ENCODE data around the gene PLD4.

Gene PLD4

DNA sequence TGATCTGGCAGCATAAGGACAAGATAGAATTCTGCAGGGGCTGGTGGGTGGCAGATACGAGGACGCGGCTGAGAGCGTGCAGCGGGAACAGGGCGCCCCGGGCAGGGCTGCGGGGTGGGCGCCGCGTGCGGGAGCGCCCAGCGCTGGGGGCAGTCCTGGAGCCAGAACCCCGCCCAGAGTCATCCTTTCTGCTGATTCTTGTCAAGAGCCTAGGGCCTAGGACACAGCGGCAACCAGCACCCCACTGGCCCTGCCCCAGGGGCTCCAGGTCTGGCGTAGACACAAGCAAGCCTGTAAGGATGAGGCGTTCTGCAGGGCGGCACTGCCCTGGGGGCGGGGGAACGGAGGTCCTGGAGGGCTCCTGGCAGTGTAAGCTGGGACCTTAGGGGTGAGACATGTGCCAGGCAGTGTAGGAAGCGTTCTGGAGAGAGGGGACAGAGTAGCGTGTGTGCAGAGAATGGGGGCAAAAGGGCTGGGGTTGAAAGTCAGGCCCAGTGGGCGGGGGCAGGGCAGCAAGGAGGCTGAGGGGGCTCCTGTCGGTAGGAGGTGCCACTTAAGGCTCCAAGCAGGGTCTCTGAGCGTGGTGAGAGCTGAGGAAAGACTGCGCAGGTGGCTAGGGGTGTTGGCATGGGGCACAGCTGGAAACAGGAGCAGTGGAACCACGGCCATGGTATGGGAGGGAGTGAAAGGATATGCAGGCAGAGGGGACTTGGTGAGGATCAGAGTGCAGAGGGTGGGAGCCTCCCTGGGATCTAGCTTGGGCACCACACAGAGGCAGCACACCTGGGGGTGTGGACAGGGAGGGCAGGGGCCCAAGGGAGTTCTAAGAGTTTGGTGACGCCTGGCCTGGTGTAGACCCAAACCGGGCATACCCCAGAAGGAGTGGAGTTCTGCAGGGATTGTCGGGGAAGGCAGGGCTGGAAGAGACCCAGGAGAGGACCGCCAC is 54.3 kb downstream of the PLD4 start:
- FAIRE-seq, result no peak
- no peak for TF ChIP-seq POLR2A (IDR thresholded peaks at IDR 0.05; ENCODE audit: low read depth, low read length)
- no peak for DNase-seq (ENCODE audit: insufficient read length, low spot score)

DNA sequence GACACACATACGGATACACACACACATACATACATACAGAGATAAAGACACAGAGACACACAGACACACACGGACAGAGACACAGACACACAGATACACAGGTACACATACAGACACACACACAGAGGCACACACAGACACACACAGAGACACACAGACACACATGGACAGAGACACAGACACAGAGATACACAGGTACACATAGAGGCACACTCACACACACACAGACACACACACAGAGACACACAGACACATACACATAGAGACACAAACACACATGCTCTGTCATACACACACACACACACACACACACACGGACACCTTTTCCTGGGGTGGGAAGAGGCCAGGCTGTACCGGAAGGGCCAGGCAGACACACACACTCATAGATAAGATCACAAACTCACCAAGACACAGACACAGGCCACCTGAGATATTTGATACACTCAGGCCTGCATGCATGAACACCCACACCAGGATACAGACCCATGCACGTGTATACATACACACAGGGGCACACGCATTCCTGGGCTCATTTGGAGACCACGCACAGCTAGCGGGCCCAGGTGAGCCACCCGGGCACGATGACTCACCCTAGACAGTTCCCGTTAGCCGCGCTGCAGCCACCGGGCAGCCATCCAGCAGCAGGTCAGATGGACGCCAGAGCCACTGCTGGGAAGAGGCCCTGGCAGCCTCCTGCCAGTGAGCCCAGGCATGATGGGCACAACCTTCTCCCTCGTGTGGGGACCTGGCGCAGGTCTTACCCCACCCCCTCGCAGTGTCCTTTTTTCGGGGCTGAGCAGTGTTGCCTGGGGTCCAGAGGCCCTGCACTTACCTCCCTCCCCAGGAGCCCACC is 55.3 kb downstream of the PLD4 start:
- peak; percentile 80 for DNase-seq (ENCODE audit: insufficient read length, low spot score)
- FAIRE-seq, result peak; percentile 65
- TF ChIP-seq POLR2A (IDR thresholded peaks at IDR 0.05; ENCODE audit: low read depth, low read length), result no peak

- DNase-seq (ENCODE audit: insufficient read length, low spot score), result no peak
- FAIRE-seq, result no peak
- TF ChIP-seq POLR2A (IDR thresholded peaks at IDR 0.05; ENCODE audit: low read depth, low read length), result no peak
Observed at GRCh38 chr14:104980611-104981531, 56.2 kb downstream of the PLD4 start.

- no peak for TF ChIP-seq POLR2A (IDR thresholded peaks at IDR 0.05; ENCODE audit: low read depth, low read length)
- FAIRE-seq (no peak), DNase-seq (ENCODE audit: insufficient read length, low spot score) (no peak)
Observed at GRCh38 chr14:104981699-104982541, 57.2 kb downstream of the PLD4 start.

DNA sequence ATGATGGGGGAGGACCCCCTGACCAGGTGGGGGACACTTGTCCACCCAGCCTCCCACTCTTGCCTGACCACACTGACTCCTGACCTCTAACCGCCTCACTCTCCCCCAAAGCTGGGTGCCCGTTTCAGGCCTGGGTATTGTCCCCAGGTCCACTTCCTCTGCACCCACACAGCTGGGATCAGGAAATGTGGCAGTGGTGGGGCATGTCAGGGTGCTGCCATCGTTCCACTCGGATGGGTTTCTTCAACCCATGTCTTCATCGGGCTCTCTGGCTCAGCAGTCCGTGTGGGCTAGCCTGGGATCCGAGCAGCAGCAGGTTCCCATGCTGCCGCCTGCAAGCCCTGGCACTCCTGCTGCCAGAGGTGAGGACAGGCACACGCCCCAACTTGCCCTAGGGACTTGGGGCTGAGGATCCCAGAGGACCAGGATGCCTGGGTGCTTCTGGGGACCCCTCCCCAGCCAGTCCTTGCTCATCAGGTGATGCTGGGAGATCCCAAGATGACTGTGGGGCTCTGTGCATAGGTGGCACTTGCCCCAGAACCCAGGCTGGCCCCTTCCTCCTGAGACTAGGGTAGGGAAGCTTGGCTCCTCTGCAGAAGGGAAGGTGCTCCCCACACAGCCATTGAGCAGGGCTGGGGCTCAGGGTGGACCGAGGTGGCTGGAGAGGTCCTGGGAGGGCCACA is 58.0 kb downstream of the PLD4 start:
- FAIRE-seq, result no peak
- no peak for DNase-seq (ENCODE audit: insufficient read length, low spot score)
- no peak for TF ChIP-seq POLR2A (IDR thresholded peaks at IDR 0.05; ENCODE audit: low read depth, low read length)
